ENCODE results near the gene FGB.
A peak's percentile ranks its signal among the peaks of the same experiment; 100 is the strongest.

Gene FGB

DNA sequence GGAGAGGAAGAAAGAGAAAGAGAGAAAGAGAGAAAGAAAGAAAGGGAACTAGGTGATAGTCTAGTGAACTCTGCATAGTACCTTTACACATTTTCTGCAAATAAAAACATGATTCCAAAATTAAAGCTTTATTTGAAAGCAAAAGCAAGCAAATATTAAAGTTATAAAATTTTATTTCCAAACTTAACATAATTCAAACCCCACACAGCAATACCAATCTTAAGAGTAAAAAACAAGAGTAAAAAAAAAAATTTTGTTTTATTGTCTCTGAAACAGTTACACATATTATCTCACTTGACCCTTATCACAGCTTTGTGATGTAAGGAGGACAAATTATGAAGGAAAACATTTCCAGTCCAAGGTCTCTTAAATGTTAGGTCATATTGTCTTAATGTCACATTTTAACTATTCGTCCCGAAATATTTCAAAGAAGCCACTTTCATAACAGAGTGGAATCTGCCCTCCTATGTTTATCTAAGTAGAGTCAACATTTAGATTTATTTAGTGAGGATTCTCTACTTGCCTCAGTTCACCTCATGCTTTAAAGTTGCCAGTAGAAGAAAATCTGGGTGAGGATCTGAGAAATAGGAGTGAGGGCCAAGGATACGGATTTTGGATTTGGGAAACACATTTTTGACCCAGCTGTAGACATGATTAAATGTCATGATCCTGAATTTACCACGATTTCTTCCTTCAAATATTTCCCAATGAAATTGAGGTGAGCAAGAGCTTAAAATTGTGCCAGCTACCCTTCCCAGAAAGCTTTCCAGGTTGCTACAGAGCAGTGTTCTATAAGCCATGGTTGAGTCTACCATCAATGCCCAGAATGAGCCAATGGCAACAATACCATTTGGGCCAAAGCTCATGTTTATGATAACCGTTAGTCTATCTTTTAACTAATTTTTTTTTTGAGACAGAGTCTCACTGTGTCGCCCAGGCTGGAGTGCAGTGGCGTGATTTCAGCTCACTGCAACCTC lies 35.3 kb downstream of the FGB start:
- DNase-seq: no peak

GRCh38 chr4:154602404-154603020 lies 39.7 kb downstream of the FGB start:
- DNase-seq: no peak

DNA sequence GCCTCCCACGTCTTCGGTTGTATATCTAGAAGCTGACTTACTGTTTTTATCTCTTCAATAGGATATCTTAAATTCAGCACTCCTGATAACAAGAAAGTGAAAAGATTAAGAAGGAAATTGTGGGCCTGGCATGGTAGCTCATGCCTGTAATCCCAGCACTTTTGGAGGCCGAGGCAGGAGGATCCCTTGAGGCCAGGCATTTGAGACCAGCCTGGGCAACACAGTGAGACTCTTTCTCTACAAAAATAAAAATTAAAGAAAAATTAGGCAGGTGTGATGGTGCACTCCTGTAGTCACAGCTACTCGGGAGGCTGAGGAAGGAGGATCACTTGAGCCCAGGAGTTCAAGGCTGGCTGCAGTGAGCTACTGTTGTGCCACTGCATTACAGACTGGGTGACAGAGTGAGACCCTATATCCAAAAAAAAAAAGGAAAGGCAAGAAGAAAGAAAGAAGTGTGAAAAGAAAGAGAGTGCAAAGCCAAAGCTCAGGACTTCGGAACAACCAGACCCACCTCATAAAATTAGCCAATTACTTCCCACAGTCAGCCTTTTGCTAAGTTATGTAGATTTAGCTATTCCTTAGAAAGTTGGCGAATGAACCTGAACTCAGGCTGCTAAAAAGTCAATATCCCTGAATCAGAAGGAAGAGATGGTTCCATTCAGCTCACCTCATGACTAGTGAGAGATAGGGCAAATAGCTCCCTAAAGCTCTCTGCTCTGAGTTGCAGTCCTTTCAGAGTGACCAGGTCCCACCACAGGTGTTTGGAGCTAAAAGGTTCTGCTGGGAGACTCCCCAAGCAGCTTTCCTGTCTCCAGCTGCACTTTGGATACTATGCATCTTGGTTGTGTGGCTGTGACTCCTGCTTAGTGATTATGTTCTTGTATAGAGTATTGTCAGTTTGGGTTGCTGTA lies 40.5 kb downstream of the FGB start:
- no peak for DNase-seq

DNA sequence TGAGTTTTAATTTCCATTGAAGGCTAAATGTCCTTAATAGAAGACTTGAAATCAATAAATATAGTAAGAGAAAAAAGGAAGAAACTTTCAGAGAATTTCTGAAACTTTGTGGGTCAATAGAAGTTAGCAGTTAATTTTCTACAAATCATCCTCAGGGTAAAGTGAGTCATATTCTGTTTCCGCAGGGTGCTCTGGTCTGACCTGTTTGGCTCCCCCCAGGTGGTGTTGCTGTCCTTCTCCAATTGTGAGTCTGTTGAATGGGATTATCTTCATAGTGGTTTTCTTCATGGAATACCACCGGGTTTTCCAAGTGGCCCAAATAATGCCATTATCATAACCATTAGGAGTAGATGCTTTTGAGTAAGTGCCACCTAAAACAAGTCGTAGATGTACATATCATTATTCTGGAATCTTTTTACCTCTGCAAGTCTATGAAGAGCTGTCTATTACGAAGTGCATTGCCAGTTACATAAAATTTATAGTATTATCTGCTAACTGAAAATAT lies 41.9 kb downstream of the FGB start:
- no peak for DNase-seq

DNA sequence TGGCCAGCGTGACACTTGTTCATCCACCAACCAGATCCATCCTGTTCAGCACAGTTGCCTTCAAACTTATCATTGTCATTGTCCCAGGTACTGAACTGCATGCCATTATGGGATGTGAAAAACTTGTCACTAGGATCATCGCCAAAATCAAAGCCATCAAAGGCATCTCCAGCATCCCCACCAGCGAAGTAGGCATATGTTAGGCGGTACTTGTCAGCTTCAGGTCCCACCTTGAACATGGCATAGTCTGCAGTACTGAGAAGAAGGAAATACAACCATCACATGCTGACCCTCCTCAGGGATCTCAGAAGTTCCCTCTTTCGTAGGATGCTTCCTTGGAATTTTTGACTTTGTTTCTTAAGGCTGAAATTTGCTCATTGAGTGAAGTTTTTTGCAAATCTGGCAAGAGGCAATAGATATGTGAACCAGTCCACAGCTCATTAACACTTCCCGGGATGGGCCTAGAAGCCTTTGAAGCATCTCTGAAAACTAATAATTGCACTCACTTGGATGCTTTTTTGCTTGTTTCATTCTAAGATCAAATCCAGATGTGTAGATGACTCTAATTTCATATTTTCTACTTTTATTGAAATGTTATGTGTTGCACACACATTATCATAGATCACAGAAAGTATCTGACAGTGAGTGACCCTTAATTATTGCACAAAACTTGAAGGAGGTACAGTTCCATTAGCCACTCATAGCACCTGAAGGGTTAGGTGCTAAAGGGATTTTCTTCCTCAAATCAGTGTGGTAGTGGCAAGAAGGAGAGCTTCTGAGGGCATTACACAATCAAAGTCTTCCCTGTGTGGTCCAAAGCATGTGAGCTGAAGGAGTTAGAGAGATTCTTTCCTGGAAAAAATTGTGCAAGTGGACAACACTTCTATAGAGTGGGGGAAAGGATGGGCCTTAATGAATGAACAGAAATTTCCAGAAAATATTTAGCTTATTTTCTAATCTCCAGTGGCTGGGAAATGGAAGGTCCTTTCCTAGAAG lies 44.2 kb downstream of the FGB start:
- no peak for DNase-seq

GRCh38 chr4:154608361-154609252 lies 45.8 kb downstream of the FGB start:
- DNase-seq: no peak

GRCh38 chr4:154609532-154609931 lies 46.7 kb downstream of the FGB start:
- no peak for DNase-seq

DNA sequence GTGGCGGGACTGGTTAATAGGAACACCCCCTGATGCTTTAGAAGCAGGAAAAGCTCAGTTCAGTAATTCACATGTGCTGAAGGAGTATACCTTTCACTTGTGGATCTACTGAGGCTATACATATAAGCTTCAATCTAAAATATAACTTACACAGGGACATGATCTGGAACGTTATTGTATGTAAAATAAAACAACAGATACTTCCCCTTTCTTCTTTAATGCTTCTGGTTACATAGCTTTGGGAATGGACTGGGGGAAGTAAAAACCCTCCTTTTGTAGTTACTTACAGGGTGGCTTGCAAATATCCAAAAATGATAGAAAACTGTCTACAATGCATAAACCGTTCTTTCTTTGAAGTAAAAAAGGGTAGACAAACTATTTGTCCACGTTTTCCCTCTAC lies 47.8 kb downstream of the FGB start:
- DNase-seq: peak; percentile 49 to 63

DNA sequence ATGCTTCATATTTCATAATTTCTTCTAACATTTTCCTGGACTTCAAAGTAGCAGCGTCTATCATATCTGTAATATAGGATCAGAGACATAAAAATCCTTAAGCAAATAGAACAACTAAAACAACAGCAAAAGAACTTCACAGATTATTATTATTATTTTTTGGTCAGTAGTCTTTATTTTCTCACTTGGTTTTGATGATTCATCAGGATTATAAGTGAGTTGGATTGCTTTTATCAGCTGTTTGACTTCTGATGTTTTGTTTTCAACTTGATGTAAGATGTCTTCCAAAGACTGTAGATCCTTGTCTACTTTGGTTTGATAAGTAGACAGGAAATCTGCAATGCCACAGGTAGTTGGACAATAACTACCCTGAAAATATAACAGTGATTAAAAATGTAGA lies 49.0 kb downstream of the FGB start:
- no peak for DNase-seq

GRCh38 chr4:154612472-154613414 lies 49.9 kb downstream of the FGB start, which contains the start of gene FGG:
Gene FGG (minus strand): TSS chr4:154612656. CDS start chr4:154612609, 47 bp downstream.
- DNase-seq: no peak

- no peak for DNase-seq
Observed at GRCh38 chr4:154614306-154614705, 51.5 kb downstream of the FGB start.

- DNase-seq: no peak
Observed at GRCh38 chr4:154615211-154615610, 52.4 kb downstream of the FGB start.

GRCh38 chr4:154616287-154616686 lies 53.5 kb downstream of the FGB start:
- DNase-seq: no peak

DNA sequence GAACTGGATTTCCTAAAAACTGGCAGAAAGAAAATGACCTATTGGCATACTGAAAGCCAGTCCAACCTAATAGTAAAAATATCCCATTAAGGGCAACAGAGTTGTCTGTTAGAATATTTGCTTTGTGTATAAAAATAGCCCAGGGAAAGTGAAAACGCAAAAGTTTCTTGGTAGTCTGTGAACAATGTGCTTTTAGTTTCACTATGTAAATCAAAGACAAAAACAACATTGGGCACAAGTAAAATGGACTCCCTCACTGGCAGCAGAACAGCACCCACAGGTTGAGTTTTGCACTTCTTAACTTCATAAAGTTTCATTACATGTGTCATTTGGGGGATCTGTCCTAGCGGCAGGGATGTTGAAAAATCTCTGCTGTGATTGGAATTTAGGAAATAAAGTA lies 53.9 kb downstream of the FGB start:
- DNase-seq: no peak

DNA sequence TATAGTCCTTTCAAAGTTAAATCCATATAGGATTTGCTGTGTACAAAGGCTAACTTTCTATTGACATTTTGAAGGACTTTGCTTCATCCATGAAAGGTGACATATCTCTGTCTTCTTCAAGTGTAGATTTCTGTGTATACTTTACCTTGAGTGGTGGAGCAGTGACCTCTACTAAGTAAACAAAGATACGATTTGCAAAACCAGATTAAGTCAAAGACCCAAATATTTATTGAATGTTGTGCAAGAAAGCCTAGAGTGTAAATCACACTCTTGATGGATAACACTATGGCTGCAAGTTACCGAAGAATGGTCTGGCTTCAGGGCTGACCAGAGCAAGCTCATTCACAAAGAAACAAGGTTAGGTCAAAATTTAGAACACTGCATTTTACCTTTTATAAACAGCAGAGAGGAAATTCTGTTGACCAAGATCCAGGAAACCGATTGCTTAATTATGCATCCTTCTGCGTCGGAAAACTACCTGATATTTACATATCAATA lies 55.1 kb downstream of the FGB start:
- DNase-seq: no peak

GRCh38 chr4:154618708-154619315 lies 56.0 kb downstream of the FGB start:
- peak; percentile 64 to 76 for DNase-seq

- no peak for DNase-seq
Observed at GRCh38 chr4:154620111-154620510, 57.3 kb downstream of the FGB start.
